ENCODE results near the gene CHST8.

- TF ChIP-seq, protein P1, sequence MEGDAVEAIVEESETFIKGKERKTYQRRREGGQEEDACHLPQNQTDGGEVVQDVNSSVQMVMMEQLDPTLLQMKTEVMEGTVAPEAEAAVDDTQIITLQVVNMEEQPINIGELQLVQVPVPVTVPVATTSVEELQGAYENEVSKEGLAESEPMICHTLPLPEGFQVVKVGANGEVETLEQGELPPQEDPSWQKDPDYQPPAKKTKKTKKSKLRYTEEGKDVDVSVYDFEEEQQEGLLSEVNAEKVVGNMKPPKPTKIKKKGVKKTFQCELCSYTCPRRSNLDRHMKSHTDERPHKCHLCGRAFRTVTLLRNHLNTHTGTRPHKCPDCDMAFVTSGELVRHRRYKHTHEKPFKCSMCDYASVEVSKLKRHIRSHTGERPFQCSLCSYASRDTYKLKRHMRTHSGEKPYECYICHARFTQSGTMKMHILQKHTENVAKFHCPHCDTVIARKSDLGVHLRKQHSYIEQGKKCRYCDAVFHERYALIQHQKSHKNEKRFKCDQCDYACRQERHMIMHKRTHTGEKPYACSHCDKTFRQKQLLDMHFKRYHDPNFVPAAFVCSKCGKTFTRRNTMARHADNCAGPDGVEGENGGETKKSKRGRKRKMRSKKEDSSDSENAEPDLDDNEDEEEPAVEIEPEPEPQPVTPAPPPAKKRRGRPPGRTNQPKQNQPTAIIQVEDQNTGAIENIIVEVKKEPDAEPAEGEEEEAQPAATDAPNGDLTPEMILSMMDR (IDR thresholded peaks at IDR 0.05; ENCODE audit: insufficient read depth, low read length): no peak
- no peak for TF ChIP-seq SPI1 (IDR thresholded peaks at IDR 0.05; ENCODE audit: borderline replicate concordance, low read depth)
- TF ChIP-seq POLR2AphosphoS5 (IDR thresholded peaks at IDR 0.05; ENCODE audit: low read depth): no peak
These were observed 156.0 kb downstream of the CHST8 start for GRCh38 chr19:33777753-33778088.

Data from HL-60 (cell line).